HepG2 (cell line): ENCODE data around the gene CLP1. TPM values are rescaled to one million over a fixed set of nuclear protein-coding genes. Genes with fewer than 3 reads are reported as not detected.
A peak's percentile ranks its signal among the peaks of the same experiment; 100 is the strongest.

Experiments used
- ATAC-seq: fragments of 200-7000 bp; cut with Tn5 transposase; 3 replicates; pipeline ENCODE4 v1.9.1; 2020; ENCODE audit warnings: mild to moderate bottlenecking, moderate library complexity
- BruUV-seq: library from RNA; stranded (reverse); fragments of 400-500 nt; replicated peaks from 2 replicates; lab custom pipeline; 2021; lab: Mats Ljungman, UMichigan
- CTCF ChIA-PET: fragments of 300-600 bp; formaldehyde crosslinking; extraction: SDS; loops from one replicate; lab custom pipeline; 2021; ENCODE audit warnings: low total read pairs, inconsistent platforms, low intra/inter-chr PET ratio; lab: Yijun Ruan, JAX
- POLR2A ChIA-PET: fragments of 350-600 bp; sonication (Branson Sonifier 250); formaldehyde crosslinking; loops from one replicate; lab custom pipeline; 2020; ENCODE audit warnings: antibody characterized with exemption, inconsistent platforms; lab: Yijun Ruan, JAX
- DNase-seq: peaks from one replicate; pipeline ENCODE4 v3.0.0-alpha.2; 2015; ENCODE audit warnings: low spot score
- FAIRE-seq: peaks from 3 replicates; lab custom pipeline; 2011; peaks lifted over from hg19 to GRCh38; lab: Jason Lieb, UNC
- H2AFZ ChIP-seq: one replicate; pipeline ENCODE4 v1.6.1; 2011; ENCODE audit warnings: low read length, inconsistent platforms
- H3K27ac ChIP-seq: fragments of 300-600 bp; 3 replicates; pipeline ENCODE4 v1.8.0; 2011; ENCODE audit warnings: mixed run types, mild to moderate bottlenecking, mixed read lengths, low read length, inconsistent platforms; ENCODE audit not compliant: insufficient read depth; ENCODE audit errors: extremely low read length
- H3K27me3 ChIP-seq, 2 experiments: fragments of 200-600 bp in 1 of 2; 2 replicates in 1 of 2; 3 replicates in 1 of 2; pipeline versions ENCODE4 v1.6.0 to v1.8.0; 2011; ENCODE audit warnings: low read length in 2 of 2, mild to moderate bottlenecking in 2 of 2, moderate library complexity in 2 of 2, inconsistent platforms in 1 of 2; ENCODE audit not compliant: insufficient read depth in 2 of 2, control insufficient read depth in 1 of 2
- H3K36me3 ChIP-seq, 2 experiments: fragments of 200-600 bp in 1 of 2; replicated peaks in 1 of 2; 2 replicates in 1 of 2; 3 replicates in 1 of 2; pipeline versions ENCODE4 v1.5.1 to v1.8.0; 2011; ENCODE audit warnings: low read length in 2 of 2, inconsistent platforms in 1 of 2; ENCODE audit not compliant: insufficient read depth in 2 of 2, control insufficient read depth in 1 of 2
- H3K4me1 ChIP-seq: 2 replicates; pipeline ENCODE4 v1.5.1; 2012; ENCODE audit warnings: low read length, inconsistent platforms; ENCODE audit not compliant: insufficient read depth
- H3K4me2 ChIP-seq: 2 replicates; pipeline ENCODE4 v1.6.0; 2011; ENCODE audit warnings: low read depth, low read length, inconsistent platforms
- H3K4me3 ChIP-seq, 3 experiments: fragments of 200-600 bp in 1 of 3; sonication (generic), shearing (Covaris generic) in 1 of 3; replicated peaks in 1 of 3; 2 replicates each; pipeline ENCODE4 v1.5.1; 2011 to 2016; ENCODE audit warnings: low read length in 3 of 3, inconsistent platforms in 2 of 3, low read depth in 2 of 3, mild to moderate bottlenecking in 2 of 3, control low read depth in 1 of 3, mixed read lengths in 1 of 3; ENCODE audit not compliant: insufficient read depth in 1 of 3
- H3K79me2 ChIP-seq: one replicate; pipeline ENCODE4 v1.6.1; 2011; ENCODE audit warnings: low read length, inconsistent platforms; ENCODE audit not compliant: insufficient read depth
- H3K9ac ChIP-seq: 2 replicates; pipeline ENCODE4 v1.6.0; 2011; ENCODE audit warnings: mild to moderate bottlenecking, low read depth, low read length, inconsistent platforms; ENCODE audit not compliant: insufficient read depth
- H3K9me3 ChIP-seq: 2 replicates; pipeline ENCODE4 v1.5.1; 2012; ENCODE audit warnings: mild to moderate bottlenecking, low read length
- H4K20me1 ChIP-seq: 2 replicates; pipeline ENCODE4 v1.6.0; 2011; ENCODE audit warnings: inconsistent platforms, mild to moderate bottlenecking, low read length, moderate library complexity; ENCODE audit not compliant: insufficient read depth
- BCL3 ChIP-seq: sonication (generic); formaldehyde crosslinking; IDR thresholded peaks from 2 replicates; pipeline ENCODE4 v1.5.1; 2020; ENCODE audit warnings: mild to moderate bottlenecking, missing genetic modification reagents, moderate library complexity
- CCAR2 ChIP-seq: fragments of 200-400 bp; formaldehyde crosslinking; optimal IDR thresholded peaks from 2 replicates; pipeline ENCODE3; 2018; ENCODE audit warnings: low read depth, mild to moderate bottlenecking, low read length, moderate library complexity
- GZF1 ChIP-seq: sonication (generic); formaldehyde crosslinking; IDR thresholded peaks from 2 replicates; pipeline ENCODE4 v1.5.1; 2020; ENCODE audit warnings: mild to moderate bottlenecking, missing genetic modification reagents
- HNF4G ChIP-seq, 2 experiments: sonication (generic) in 1 of 2; formaldehyde crosslinking in 1 of 2; IDR thresholded peaks; 2 replicates each; pipeline versions ENCODE4 v1.4.0 to v1.6.1; 2011 to 2020; ENCODE audit warnings: borderline replicate concordance in 2 of 2, low read depth in 2 of 2, mild to moderate bottlenecking in 2 of 2, low read length in 1 of 2, missing genetic modification reagents in 1 of 2, moderate library complexity in 1 of 2
- MTF1 ChIP-seq: sonication (generic); formaldehyde crosslinking; IDR thresholded peaks from 2 replicates; pipeline ENCODE4 v1.5.0; 2020; ENCODE audit warnings: missing genetic modification reagents
- NR2F2 ChIP-seq: IDR thresholded peaks from 2 replicates; pipeline ENCODE4 v1.6.1; 2012; ENCODE audit warnings: low read depth, inconsistent platforms, borderline replicate concordance
- NR2F6 ChIP-seq, 2 experiments: IDR thresholded peaks; 2 replicates each; pipeline ENCODE4 v1.6.1; 2016; ENCODE audit warnings: antibody characterized with exemption in 1 of 2, mild to moderate bottlenecking in 1 of 2
- ONECUT2 ChIP-seq: sonication (generic); formaldehyde crosslinking; IDR thresholded peaks from 2 replicates; pipeline ENCODE4 v1.4.0; 2020; ENCODE audit warnings: missing genetic modification reagents
- REPIN1 ChIP-seq: sonication (generic); formaldehyde crosslinking; IDR thresholded peaks from 2 replicates; pipeline ENCODE4 v1.8.0; 2022; ENCODE audit warnings: missing genetic modification reagents, low read depth, mild to moderate bottlenecking, borderline replicate concordance
- SALL2 ChIP-seq: sonication (generic); formaldehyde crosslinking; IDR thresholded peaks from 2 replicates; pipeline ENCODE4 v1.8.1; 2023; ENCODE audit warnings: mild to moderate bottlenecking, missing genetic modification reagents, inconsistent platforms
- ZBTB43 ChIP-seq: sonication (generic); formaldehyde crosslinking; conservative IDR thresholded peaks from 2 replicates; pipeline ENCODE4 v1.4.0; 2020; ENCODE audit warnings: missing genetic modification reagents
- ZBTB8A ChIP-seq: sonication (generic); formaldehyde crosslinking; IDR thresholded peaks from 2 replicates; pipeline ENCODE4 v1.4.0; 2020; ENCODE audit warnings: mild to moderate bottlenecking, low read depth, missing genetic modification reagents, borderline replicate concordance
- ZNF235 ChIP-seq: sonication (generic); formaldehyde crosslinking; IDR thresholded peaks from 2 replicates; pipeline ENCODE4 v1.8.1; 2023; ENCODE audit warnings: mild to moderate bottlenecking, missing genetic modification reagents, borderline replicate concordance
- ZNF263 ChIP-seq: sonication (generic); formaldehyde crosslinking; IDR thresholded peaks from 2 replicates; pipeline ENCODE4 v1.4.0; 2020; ENCODE audit warnings: missing genetic modification reagents
- ZNF33A ChIP-seq: sonication (generic); formaldehyde crosslinking; IDR thresholded peaks from 2 replicates; pipeline ENCODE4 v1.5.1; 2020; ENCODE audit warnings: missing genetic modification reagents, mild to moderate bottlenecking, moderate library complexity, borderline replicate concordance
- ZNF496 ChIP-seq: sonication (generic); formaldehyde crosslinking; IDR thresholded peaks from 2 replicates; pipeline ENCODE4 v1.8.1; 2023; ENCODE audit warnings: mild to moderate bottlenecking, moderate library complexity, missing genetic modification reagents; ENCODE audit not compliant: insufficient replicate concordance
- WGBS: methylation state at CpG from one replicate; pipeline ENCODE4 v1.1.6; 2017; ENCODE audit warnings: low lambda C conversion rate; 5-methylcytosine and 5-hydroxymethylcytosine counted together
- in situ Hi-C: cut with HindIII; loops from 2 replicates; pipeline ENCODE4 v1.10.0; 2017; ENCODE audit warnings: low pct_unique_long_range_greater_than_20kb; ENCODE audit not compliant: extremely low pct_ligation_motif_present
- intact Hi-C: fragments of 100-400 bp; cut with micrococcal nuclease; formaldehyde crosslinking; loops from one replicate; pipeline ENCODE4 v1.10.0; 2022; ENCODE audit not compliant: unreplicated experiment
- polyA plus RNA-seq, 8 experiments: library from polyadenylated mRNA; depleted of rRNA in 3 of 8; stranded (reverse) in 7 of 8; unstranded in 1 of 8; fragments of >200 nt; fragmentation: Illumina TruSeq in 4 of 8; extraction: Trizol in 4 of 8; gene quantifications; 2 replicates each; pipeline versions ENCODE4 v1.2.1 to v1.2.3, GENCODE V29; 2011 to 2016; ENCODE audit warnings: low read depth in 4 of 8, missing spikeins in 1 of 8, mixed read lengths in 1 of 8; ENCODE audit not compliant: insufficient read depth in 1 of 8
- total RNA-seq, 5 experiments: library from RNA; depleted of rRNA; stranded (reverse); fragments of >200 nt; fragmentation: Illumina TruSeq; extraction: Trizol; gene quantifications; 2 replicates each; pipeline ENCODE4 v1.2.3, GENCODE V29; 2016; ENCODE audit warnings: low read depth in 1 of 5
- TF ChIP-seq, protein P1 (sequence below): sonication (generic); formaldehyde crosslinking; IDR thresholded peaks from 2 replicates; pipeline ENCODE4 v1.9.0; 2021; ENCODE audit warnings: missing genetic modification reagents, mild to moderate bottlenecking, borderline replicate concordance

CLP1 gene
- total and polyA plus RNA-seq, 2 of the 13 experiments (the other 11 are each of a cell fraction or from before 2014, with no cell fraction given): 14.6 to 24.8 TPM

- CTCF ChIA-PET: no interaction called here
- in situ Hi-C loops: no loop called here
- no peak overlapping the region for H3K27ac ChIP-seq
Measured at GRCh38 chr11:57616595-57616994, 41.0 kb upstream of the CLP1 start.

GRCh38 chr11:57618438-57618837 is 39.1 kb upstream of the CLP1 start:
- FAIRE-seq (no peak), DNase-seq (no peak), ATAC-seq (no peak)
- TF ChIP-seq ZNF33A (CRISPR knock-in tag) (no peak), ZNF263 (CRISPR knock-in tag) (no peak), ZBTB8A (no peak), SALL2 (CRISPR knock-in tag) (no peak), ZNF496 (CRISPR knock-in tag) (no peak), ZBTB43 (no peak)
- TF ChIP-seq, protein P1, sequence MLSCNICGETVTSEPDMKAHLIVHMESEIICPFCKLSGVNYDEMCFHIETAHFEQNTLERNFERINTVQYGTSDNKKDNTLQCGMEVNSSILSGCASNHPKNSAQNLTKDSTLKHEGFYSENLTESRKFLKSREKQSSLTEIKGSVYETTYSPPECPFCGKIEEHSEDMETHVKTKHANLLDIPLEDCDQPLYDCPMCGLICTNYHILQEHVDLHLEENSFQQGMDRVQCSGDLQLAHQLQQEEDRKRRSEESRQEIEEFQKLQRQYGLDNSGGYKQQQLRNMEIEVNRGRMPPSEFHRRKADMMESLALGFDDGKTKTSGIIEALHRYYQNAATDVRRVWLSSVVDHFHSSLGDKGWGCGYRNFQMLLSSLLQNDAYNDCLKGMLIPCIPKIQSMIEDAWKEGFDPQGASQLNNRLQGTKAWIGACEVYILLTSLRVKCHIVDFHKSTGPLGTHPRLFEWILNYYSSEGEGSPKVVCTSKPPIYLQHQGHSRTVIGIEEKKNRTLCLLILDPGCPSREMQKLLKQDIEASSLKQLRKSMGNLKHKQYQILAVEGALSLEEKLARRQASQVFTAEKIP (CRISPR knock-in tag): no peak
- in situ Hi-C loops (no loop called here), intact Hi-C loops (no loop called here)
- Histone ChIP-seq H3K27ac (no peak overlapping the region), H4K20me1 (no peaks in the 10 kb centered on the region), H3K4me1 (no peaks in the 10 kb centered on the region), H2AFZ (no peak overlapping the region), H3K9me3 (peaks cover 20% of the 10 kb centered on the region), H3K9ac (no peak overlapping the region), H3K79me2 (no peaks in the 10 kb centered on the region), H3K4me3 (no peak overlapping the region), H3K4me2 (no peak overlapping the region), H3K36me3 (no peaks in the 10 kb centered on the region), H3K27me3 (no peaks in the 10 kb centered on the region)
- 28% methylated on average over 2 of the region's 2 CpGs for WGBS
- BruUV-seq: no TSS peak
- ChIA-PET CTCF (no interaction called here), POLR2A (interaction anchor here (1.5 kb wide), 1 partner anchor 21 kb away, joined by 3 read pairs; the partner anchor contains the start of gene SERPING1)

More at GRCh38 chr11:57616595-57616994, 41.0 kb upstream of the CLP1 start:
- DNase-seq: no peak
- POLR2A ChIA-PET: no interaction called here
- ATAC-seq: no peak; the same call in 2 of the 3 replicates
- H3K27me3 ChIP-seq: no peaks in the 10 kb centered on the region
- H2AFZ ChIP-seq: no peak overlapping the region
- H3K4me3 ChIP-seq: no peak overlapping the region
- no peaks in the 10 kb centered on the region for H3K4me1 ChIP-seq
- H3K79me2 ChIP-seq: no peaks in the 10 kb centered on the region
- peaks cover 20% of the 10 kb centered on the region for H3K9me3 ChIP-seq
- intact Hi-C loops: no loop called here
- FAIRE-seq: no peak
- H3K36me3 ChIP-seq: no peaks in the 10 kb centered on the region
- H4K20me1 ChIP-seq: no peaks in the 10 kb centered on the region
- WGBS: 0% methylated on average over 3 of the region's 3 CpGs
- H3K4me2 ChIP-seq: no peak overlapping the region
- H3K9ac ChIP-seq: no peak overlapping the region
- no TSS peak for BruUV-seq
- no peak for TF ChIP-seq BCL3 (CRISPR knock-in tag)
- TF ChIP-seq NR2F2: peak; percentile 61
- TF ChIP-seq NR2F6 (IDR thresholded peaks at IDR 0.05): peak; percentile 47
- no peak for TF ChIP-seq NR2F6 (CRISPR knock-in tag; IDR thresholded peaks at IDR 0.05)
- 0 out of 2 replicates have a peak, but pooled peaks have one; percentile 50 for TF ChIP-seq ONECUT2 (CRISPR knock-in tag)
- no peak for TF ChIP-seq CCAR2
- no peak for TF ChIP-seq REPIN1 (CRISPR knock-in tag)
- TF ChIP-seq HNF4G (IDR thresholded peaks at IDR 0.05; ENCODE audit: borderline replicate concordance, low read depth, low read length): peak; percentile 51; the same call in 1 of the 2 replicates
- TF ChIP-seq HNF4G (CRISPR knock-in tag; IDR thresholded peaks at IDR 0.05; ENCODE audit: borderline replicate concordance, low read depth): no peak
- no peak for TF ChIP-seq GZF1
- TF ChIP-seq ZNF235 (CRISPR knock-in tag): no peak
- TF ChIP-seq MTF1 (CRISPR knock-in tag): no peak
- TF ChIP-seq, all 625 proteins: peak for 4
